Liver (tissue), 9 donors: Measurements from ENCODE around the gene FAM151B. TPM values are rescaled to one million over a fixed set of nuclear protein-coding genes. Genes with fewer than 3 reads are reported as not detected.

Experiments used
- DNase-seq: peaks from one replicate; pipeline ENCODE4 v3.0.0-alpha.2; 2017; ENCODE audit warnings: low spot score
- H3K27ac ChIP-seq, 2 donors: one replicate each; pipeline ENCODE4 v1.7.0; 2013; ENCODE audit warnings: inconsistent platforms in 2 of 2, low read length in 2 of 2, control low read depth in 1 of 2, low read depth in 1 of 2, mild to moderate bottlenecking in 1 of 2
- H3K27me3 ChIP-seq, 4 donors: one replicate each; pipeline versions ENCODE4 v1.6.1 to v1.7.0; 2013; ENCODE audit warnings: low read length in 3 of 4, inconsistent platforms in 1 of 4, mild to moderate bottlenecking in 1 of 4, moderate library complexity in 1 of 4; ENCODE audit not compliant: control insufficient read depth in 4 of 4, insufficient read depth in 4 of 4
- H3K36me3 ChIP-seq, 4 donors: one replicate each; pipeline versions ENCODE4 v1.6.1 to v1.7.0; 2013; ENCODE audit warnings: low read length in 3 of 4, mild to moderate bottlenecking in 3 of 4, low read depth in 1 of 4, moderate library complexity in 1 of 4; ENCODE audit not compliant: control insufficient read depth in 4 of 4, insufficient read depth in 3 of 4
- H3K4me1 ChIP-seq, 4 donors: one replicate each; pipeline versions ENCODE4 v1.6.1 to v1.7.0; 2013; ENCODE audit warnings: low read length in 3 of 4, mild to moderate bottlenecking in 3 of 4, moderate library complexity in 1 of 4; ENCODE audit not compliant: control insufficient read depth in 4 of 4, insufficient read depth in 4 of 4
- H3K4me3 ChIP-seq, 3 donors: one replicate each; pipeline versions ENCODE4 v1.6.1 to v1.7.0; 2013; ENCODE audit warnings: low read length in 3 of 3, control low read depth in 1 of 3, low read depth in 1 of 3, mild to moderate bottlenecking in 1 of 3
- H3K9ac ChIP-seq, 2 donors: one replicate each; pipeline ENCODE4 v1.7.0; 2013; ENCODE audit warnings: low read length in 2 of 2, mild to moderate bottlenecking in 2 of 2, moderate library complexity in 2 of 2, control low read depth in 1 of 2, low read depth in 1 of 2
- H3K9me3 ChIP-seq, 4 donors: one replicate each; pipeline versions ENCODE4 v1.6.1 to v1.7.0; 2013; ENCODE audit warnings: low read length in 3 of 4; ENCODE audit not compliant: control insufficient read depth in 4 of 4
- ATF3 ChIP-seq: IDR thresholded peaks from 2 replicates; pipeline ENCODE4 v1.6.1; 2016; ENCODE audit warnings: antibody characterized with exemption
- CTCF ChIP-seq: fragments of 150-350 bp; IDR thresholded peaks from 2 replicates; pipeline ENCODE4 v1.5.1; 2017; ENCODE audit warnings: improper control_type of control experiment, low read depth, low read length; ENCODE audit not compliant: missing input control
- EGR1 ChIP-seq, 2 donors: IDR thresholded peaks; 2 replicates each; pipeline ENCODE4 v1.6.1; 2016 to 2018; ENCODE audit warnings: antibody characterized with exemption in 2 of 2, low read depth in 2 of 2
- FOXA1 ChIP-seq: IDR thresholded peaks from 2 replicates; pipeline ENCODE4 v1.6.1; 2016; ENCODE audit warnings: antibody characterized with exemption
- FOXA2 ChIP-seq: IDR thresholded peaks from 2 replicates; pipeline ENCODE4 v1.6.1; 2016; ENCODE audit warnings: antibody characterized with exemption
- GABPA ChIP-seq, 2 donors: IDR thresholded peaks in 1 of 2; conservative IDR thresholded peaks in 1 of 2; 2 replicates each; pipeline ENCODE4 v1.6.1; 2016; ENCODE audit warnings: antibody characterized with exemption in 2 of 2, mild to moderate bottlenecking in 1 of 2, moderate library complexity in 1 of 2
- JUND ChIP-seq, 2 donors: IDR thresholded peaks; 2 replicates each; pipeline ENCODE4 v1.6.1; 2016; ENCODE audit warnings: antibody characterized with exemption in 2 of 2
- MAX ChIP-seq: IDR thresholded peaks from 2 replicates; pipeline ENCODE4 v1.6.1; 2016; ENCODE audit warnings: antibody characterized with exemption
- NR2F2 ChIP-seq: IDR thresholded peaks from 2 replicates; pipeline ENCODE4 v1.6.1; 2016; ENCODE audit warnings: antibody characterized with exemption
- RAD21 ChIP-seq, 2 donors: IDR thresholded peaks; 2 replicates each; pipeline ENCODE4 v1.6.1; 2016; ENCODE audit warnings: antibody characterized with exemption in 2 of 2, mild to moderate bottlenecking in 2 of 2
- REST ChIP-seq: IDR thresholded peaks from 2 replicates; pipeline ENCODE4 v1.6.1; 2016; ENCODE audit warnings: antibody characterized with exemption, mild to moderate bottlenecking
- RXRA ChIP-seq, 2 donors: IDR thresholded peaks; 2 replicates each; pipeline ENCODE4 v1.6.1; 2017 to 2018; ENCODE audit warnings: antibody characterized with exemption in 2 of 2, mild to moderate bottlenecking in 1 of 2
- SP1 ChIP-seq: IDR thresholded peaks from 2 replicates; pipeline ENCODE4 v1.6.1; 2018; ENCODE audit warnings: antibody characterized with exemption, mild to moderate bottlenecking
- TAF1 ChIP-seq: conservative IDR thresholded peaks from 2 replicates; pipeline ENCODE4 v1.6.1; 2016; ENCODE audit warnings: antibody characterized with exemption, mild to moderate bottlenecking
- YY1 ChIP-seq: IDR thresholded peaks from 2 replicates; pipeline ENCODE4 v1.6.1; 2016; ENCODE audit warnings: antibody characterized with exemption, mild to moderate bottlenecking
- ZBTB33 ChIP-seq: IDR thresholded peaks from 2 replicates; pipeline ENCODE4 v1.6.1; 2016; ENCODE audit warnings: antibody characterized with exemption
- WGBS: extraction: QIAGEN DNeasy Blood & Tissue Kit; methylation state at CpG from one replicate; pipeline ENCODE4 v1.1.7; 2013; 5-methylcytosine and 5-hydroxymethylcytosine counted together
- polyA plus RNA-seq, 2 donors: library from polyadenylated mRNA; stranded (reverse) in 1 of 2; unstranded in 1 of 2; fragments of 200-250 nt in 1 of 2; fragments of >200 nt in 1 of 2; fragmentation: Nextera tagmentation in 1 of 2; extraction: Ambion mirVana in 1 of 2; gene quantifications; one replicate each; pipeline versions ENCODE4 v1.2.1 to v1.2.3, GENCODE V29; 2013 to 2015
- total RNA-seq, 2 donors: library from RNA; depleted of rRNA; stranded (reverse); fragments of >200 nt; gene quantifications; one replicate each; pipeline ENCODE4 v1.2.3, GENCODE V29; 2014
- donor health status: healthy.
- donor health status: healthy.
- donor health status: healthy.
- donor health status: healthy.
- donor health status: healthy.

The FAM151B gene
- total and polyA plus RNA-seq, 4 donors: 0.43 to 3.0 (median 1.3) TPM

GRCh38 chr5:80568251-80568650 is 80.4 kb downstream of the FAM151B start:
- peaks cover 0 to 16% (median 12%) of the 10 kb centered on the region in 4 donors for H3K27me3 ChIP-seq
- peaks cover 8 to 20% (median 17%) of the 10 kb centered on the region in 4 donors for H3K4me1 ChIP-seq
- no peak overlapping the region for H3K4me3 ChIP-seq
- H3K27ac ChIP-seq: no peak overlapping the region
- H3K9me3 ChIP-seq: no peaks in the 10 kb centered on the region
- H3K9ac ChIP-seq: no peak overlapping the region
- TF ChIP-seq RXRA (IDR thresholded peaks at IDR 0.05): no peak
- no peak for TF ChIP-seq EGR1 (IDR thresholded peaks at IDR 0.05; ENCODE audit: low read depth in 2 of 2)
- TF ChIP-seq TAF1: no peak
- TF ChIP-seq NR2F2: no peak
- no peak for TF ChIP-seq ATF3
- TF ChIP-seq REST: no peak
- no peak for TF ChIP-seq FOXA2
- TF ChIP-seq SP1: no peak
- TF ChIP-seq GABPA (IDR thresholded peaks at IDR 0.05 in 1 of 2, conservative IDR thresholded peaks at IDR 0.05 in 1 of 2): no peak
- no peak for TF ChIP-seq YY1
- no peak for TF ChIP-seq ZBTB33
- no peak for TF ChIP-seq FOXA1
- no peak for TF ChIP-seq JUND (IDR thresholded peaks at IDR 0.05)
- no peak for TF ChIP-seq RAD21 (IDR thresholded peaks at IDR 0.05)
- TF ChIP-seq CTCF: no peak
- no peak for TF ChIP-seq MAX
- WGBS: 67% methylated on average over 6 of the region's 6 CpGs
- no peak for DNase-seq
- no peaks in the 10 kb centered on the region for H3K36me3 ChIP-seq
